Measurements from ENCODE around the gene AKT2.
A peak's percentile ranks its signal among the peaks of the same experiment; 100 is the strongest.

The AKT2 gene

GRCh38 chr19:40216013-40216776, 69.0 kb downstream of the AKT2 start:
- no peak for DNase-seq

- DNase-seq: no peak
Measured at GRCh38 chr19:40214936-40215335, 70.2 kb downstream of the AKT2 start.

GRCh38 chr19:40213882-40214570, 71.1 kb downstream of the AKT2 start:
- DNase-seq: no peak

- no peak for DNase-seq
Measured at GRCh38 chr19:40213251-40213829, 71.8 kb downstream of the AKT2 start.

- no peak for DNase-seq
Measured at GRCh38 chr19:40210889-40211288, 74.3 kb downstream of the AKT2 start.

- no peak for DNase-seq
Measured at GRCh38 chr19:40208602-40209001, 76.5 kb downstream of the AKT2 start.

- DNase-seq: no peak
Measured at GRCh38 chr19:40205760-40206159, 79.4 kb downstream of the AKT2 start.

- DNase-seq: no peak
Measured at GRCh38 chr19:40204381-40204780, 80.8 kb downstream of the AKT2 start.

GRCh38 chr19:40200341-40201099, 84.6 kb downstream of the AKT2 start:
- DNase-seq: no peak

- no peak for DNase-seq
Measured at GRCh38 chr19:40198272-40198990, 86.7 kb downstream of the AKT2 start.

GRCh38 chr19:40193587-40193849, 91.6 kb downstream of the AKT2 start:
- no peak for DNase-seq

GRCh38 chr19:40192758-40193586, 92.2 kb downstream of the AKT2 start:
- no peak for DNase-seq

GRCh38 chr19:40191836-40192646, 93.1 kb downstream of the AKT2 start:
- DNase-seq: peak; percentile 15

GRCh38 chr19:40190891-40191835, 94.0 kb downstream of the AKT2 start, which contains the start of gene MAP3K10:
Gene MAP3K10 (plus strand): TSS chr19:40191426. CDS start chr19:40192032, 606 bp downstream.
- DNase-seq: peak; percentile 80

- no peak for DNase-seq
Measured at GRCh38 chr19:40184273-40184672, 100.9 kb downstream of the AKT2 start.

Measured in CD4-positive, alpha-beta T cell treated with Interleukin-12 subunit alpha and Interleukin-12 subunit beta, for 1 hour (primary cell).